VCaP (cell line): ENCODE measurements around the gene MTAP.

Source experiments
- H3K27ac ChIP-seq: fragments of 450-650 bp; 2 replicates; pipeline ENCODE4 v1.5.1; 2017
- CTCF ChIP-seq: fragments of 450-650 bp; conservative IDR thresholded peaks from 2 replicates; pipeline ENCODE4 v1.5.1; 2017; ENCODE audit warnings: mild to moderate bottlenecking, moderate library complexity

Gene MTAP

GRCh38 chr9:21864505-21864904, 62.1 kb downstream of the MTAP start:
- TF ChIP-seq CTCF, result no peak
- no peak overlapping the region for H3K27ac ChIP-seq

GRCh38 chr9:21866302-21866701, 63.9 kb downstream of the MTAP start:
- H3K27ac ChIP-seq, result no peak overlapping the region
- TF ChIP-seq CTCF, result no peak

GRCh38 chr9:21871256-21871975, 69.0 kb downstream of the MTAP start:
- no peak overlapping the region for H3K27ac ChIP-seq
- no peak for TF ChIP-seq CTCF

- TF ChIP-seq CTCF, result no peak
- H3K27ac ChIP-seq, result no peak overlapping the region
Measured at GRCh38 chr9:21872696-21873095, 70.3 kb downstream of the MTAP start.

- no peak for TF ChIP-seq CTCF
- H3K27ac ChIP-seq, result no peak overlapping the region
Measured at GRCh38 chr9:21873540-21874221, 71.2 kb downstream of the MTAP start.

GRCh38 chr9:21875893-21876292, 73.5 kb downstream of the MTAP start:
- no peak for TF ChIP-seq CTCF

GRCh38 chr9:21883642-21884041, 81.2 kb downstream of the MTAP start:
- no peak for TF ChIP-seq CTCF
- H3K27ac ChIP-seq, result no peak overlapping the region

More at GRCh38 chr9:21875893-21876292, 73.5 kb downstream of the MTAP start:
- H3K27ac ChIP-seq, result no peak overlapping the region
